ENCODE data around the gene MARCHF4. TPM values are rescaled to one million over a fixed set of nuclear protein-coding genes. Genes with fewer than 3 reads are reported as not detected.

MARCHF4 gene
- total RNA-seq, 2 experiments from 2014 or later: not detected

- intact Hi-C loops (cut with DNase I, micrococcal nuclease): no loop called here
Measured at GRCh38 chr2:216348756-216349308, 23.5 kb downstream of the MARCHF4 start.

GRCh38 chr2:216346781-216347180 lies 25.5 kb downstream of the MARCHF4 start:
- no peaks in the 10 kb centered on the region for H3K36me3 ChIP-seq (ENCODE audit: insufficient read depth, low read length)
- TF ChIP-seq, protein P1, sequence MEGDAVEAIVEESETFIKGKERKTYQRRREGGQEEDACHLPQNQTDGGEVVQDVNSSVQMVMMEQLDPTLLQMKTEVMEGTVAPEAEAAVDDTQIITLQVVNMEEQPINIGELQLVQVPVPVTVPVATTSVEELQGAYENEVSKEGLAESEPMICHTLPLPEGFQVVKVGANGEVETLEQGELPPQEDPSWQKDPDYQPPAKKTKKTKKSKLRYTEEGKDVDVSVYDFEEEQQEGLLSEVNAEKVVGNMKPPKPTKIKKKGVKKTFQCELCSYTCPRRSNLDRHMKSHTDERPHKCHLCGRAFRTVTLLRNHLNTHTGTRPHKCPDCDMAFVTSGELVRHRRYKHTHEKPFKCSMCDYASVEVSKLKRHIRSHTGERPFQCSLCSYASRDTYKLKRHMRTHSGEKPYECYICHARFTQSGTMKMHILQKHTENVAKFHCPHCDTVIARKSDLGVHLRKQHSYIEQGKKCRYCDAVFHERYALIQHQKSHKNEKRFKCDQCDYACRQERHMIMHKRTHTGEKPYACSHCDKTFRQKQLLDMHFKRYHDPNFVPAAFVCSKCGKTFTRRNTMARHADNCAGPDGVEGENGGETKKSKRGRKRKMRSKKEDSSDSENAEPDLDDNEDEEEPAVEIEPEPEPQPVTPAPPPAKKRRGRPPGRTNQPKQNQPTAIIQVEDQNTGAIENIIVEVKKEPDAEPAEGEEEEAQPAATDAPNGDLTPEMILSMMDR (IDR thresholded peaks at IDR 0.05): no peak
- ChIA-PET CTCF (no interaction called here), POLR2A (no interaction called here)
- no peak overlapping the region for H3K4me3 ChIP-seq (ENCODE audit: low read length)
- no peak for DNase-seq
- Mint-ChIP-seq H3K4me3 (no peak overlapping the region), H3K9me3 (no peaks in the 10 kb centered on the region), H3K27ac (peak overlapping the region; percentile 42), H3K27me3 (no peaks in the 10 kb centered on the region), H3K4me1 (ENCODE audit: low read depth) (peaks cover 57% of the 10 kb centered on the region), H3K36me3 (ENCODE audit: low read depth) (no peaks in the 10 kb centered on the region)
- H3K4me1 ChIP-seq (ENCODE audit: insufficient read depth, low read length): peaks cover 42% of the 10 kb centered on the region
- no peaks in the 10 kb centered on the region for H3K27me3 ChIP-seq (ENCODE audit: control insufficient read depth in 1 of 2, insufficient read depth in 2 of 2, low read length in 2 of 2)
- H3K27ac ChIP-seq (ENCODE audit: low read depth in 1 of 2, low read length in 2 of 2): no peak overlapping the region
- no peaks in the 10 kb centered on the region for H3K9me3 ChIP-seq (ENCODE audit: control insufficient read depth in 1 of 2, insufficient read depth in 1 of 2, low read length in 2 of 2)
- ATAC-seq (ENCODE audit: poor library complexity): no peak
- intact Hi-C loops (cut with DNase I, micrococcal nuclease): no loop called here

More at GRCh38 chr2:216348756-216349308, 23.5 kb downstream of the MARCHF4 start:
- Mint-ChIP-seq H3K9me3 (no peaks in the 10 kb centered on the region), H3K36me3 (ENCODE audit: low read depth) (no peaks in the 10 kb centered on the region), H3K4me1 (ENCODE audit: low read depth) (peaks cover 78% of the 10 kb centered on the region), H3K4me3 (no peak overlapping the region), H3K27ac (peak overlapping the region; percentile 29), H3K27me3 (no peaks in the 10 kb centered on the region)
- ATAC-seq (ENCODE audit: poor library complexity): no peak
- Histone ChIP-seq H3K9me3 (ENCODE audit: control insufficient read depth in 1 of 2, insufficient read depth in 1 of 2, low read length in 2 of 2) (no peaks in the 10 kb centered on the region), H3K4me3 (ENCODE audit: low read length) (no peak overlapping the region), H3K27ac (ENCODE audit: low read depth in 1 of 2, low read length in 2 of 2) (peak overlapping the region in 1 of 2 donors; percentile 5), H3K36me3 (ENCODE audit: insufficient read depth, low read length) (no peaks in the 10 kb centered on the region), H3K4me1 (ENCODE audit: insufficient read depth, low read length) (peaks cover 59% of the 10 kb centered on the region), H3K27me3 (ENCODE audit: control insufficient read depth in 1 of 2, insufficient read depth in 2 of 2, low read length in 2 of 2) (no peaks in the 10 kb centered on the region)
- ChIA-PET CTCF (no interaction called here), POLR2A (interaction anchor here (0.9 kb wide), 1 partner anchor 56 kb away, joined by 3 read pairs; no protein-coding TSS in a partner anchor)
- TF ChIP-seq, protein P1 (IDR thresholded peaks at IDR 0.05): no peak
- peak in 1 of 14 experiments; percentile 39 for DNase-seq

GRCh38 chr2:216345846-216346245 lies 26.4 kb downstream of the MARCHF4 start:
- Histone ChIP-seq H3K27ac (ENCODE audit: low read depth in 1 of 2, low read length in 2 of 2) (no peak overlapping the region), H3K4me3 (ENCODE audit: low read length) (no peak overlapping the region), H3K36me3 (ENCODE audit: insufficient read depth, low read length) (no peaks in the 10 kb centered on the region), H3K9me3 (ENCODE audit: control insufficient read depth in 1 of 2, insufficient read depth in 1 of 2, low read length in 2 of 2) (no peaks in the 10 kb centered on the region), H3K4me1 (ENCODE audit: insufficient read depth, low read length) (peaks cover 39% of the 10 kb centered on the region), H3K27me3 (ENCODE audit: control insufficient read depth in 1 of 2, insufficient read depth in 2 of 2, low read length in 2 of 2) (no peaks in the 10 kb centered on the region)
- no peaks in the 10 kb centered on the region for H3K27me3 Mint-ChIP-seq
- H3K27ac Mint-ChIP-seq: no peak overlapping the region
- DNase-seq (no peak), ATAC-seq (ENCODE audit: poor library complexity) (no peak)
- ChIA-PET POLR2A (no interaction called here), CTCF (interaction anchor here (1.3 kb wide), 1 partner anchor 9 kb away, joined by 3 read pairs; no protein-coding TSS in a partner anchor)
- H3K4me1 Mint-ChIP-seq (ENCODE audit: low read depth): peaks cover 55% of the 10 kb centered on the region
- intact Hi-C loops (cut with DNase I, micrococcal nuclease): no loop called here
- H3K9me3 Mint-ChIP-seq: no peaks in the 10 kb centered on the region
- no peak overlapping the region for H3K4me3 Mint-ChIP-seq
- H3K36me3 Mint-ChIP-seq (ENCODE audit: low read depth): no peaks in the 10 kb centered on the region
- TF ChIP-seq, protein P1 (IDR thresholded peaks at IDR 0.05): no peak

Measured in CD4-positive, alpha-beta T cell (primary cell).